GM18873 (cell line): Measurements from ENCODE around the gene MCM6.

Experiments used
- ATAC-seq: cut with Tn5 transposase; IDR thresholded peaks from one replicate; pipeline ENCODE4 v1.9.1; 2021; ENCODE audit warnings: mild to moderate bottlenecking, moderate library complexity, moderate number of reproducible peaks; ENCODE audit not compliant: unreplicated experiment, low FRiP score

Gene MCM6

GRCh38 chr2:135792401-135793150, 83.7 kb downstream of the MCM6 start:
- no peak for ATAC-seq

- no peak for ATAC-seq
Measured at GRCh38 chr2:135791418-135792190, 84.6 kb downstream of the MCM6 start.

- ATAC-seq, result no peak
Measured at GRCh38 chr2:135790423-135790822, 85.8 kb downstream of the MCM6 start.
